Liver (tissue), 9 donors: ENCODE results near the gene AP1M1. TPM values are rescaled to one million over a fixed set of nuclear protein-coding genes. Genes with fewer than 3 reads are reported as not detected.
A peak's percentile ranks its signal among the peaks of the same experiment; 100 is the strongest.

Source experiments
- DNase-seq: peaks from one replicate; pipeline ENCODE4 v3.0.0-alpha.2; 2017; ENCODE audit warnings: low spot score
- H3K27ac ChIP-seq, 2 donors: one replicate each; pipeline ENCODE4 v1.7.0; 2013; ENCODE audit warnings: inconsistent platforms in 2 of 2, low read length in 2 of 2, control low read depth in 1 of 2, low read depth in 1 of 2, mild to moderate bottlenecking in 1 of 2
- H3K27me3 ChIP-seq, 4 donors: one replicate each; pipeline versions ENCODE4 v1.6.1 to v1.7.0; 2013; ENCODE audit warnings: low read length in 3 of 4, inconsistent platforms in 1 of 4, mild to moderate bottlenecking in 1 of 4, moderate library complexity in 1 of 4; ENCODE audit not compliant: control insufficient read depth in 4 of 4, insufficient read depth in 4 of 4
- H3K36me3 ChIP-seq, 4 donors: one replicate each; pipeline versions ENCODE4 v1.6.1 to v1.7.0; 2013; ENCODE audit warnings: low read length in 3 of 4, mild to moderate bottlenecking in 3 of 4, low read depth in 1 of 4, moderate library complexity in 1 of 4; ENCODE audit not compliant: control insufficient read depth in 4 of 4, insufficient read depth in 3 of 4
- H3K4me1 ChIP-seq, 4 donors: one replicate each; pipeline versions ENCODE4 v1.6.1 to v1.7.0; 2013; ENCODE audit warnings: low read length in 3 of 4, mild to moderate bottlenecking in 3 of 4, moderate library complexity in 1 of 4; ENCODE audit not compliant: control insufficient read depth in 4 of 4, insufficient read depth in 4 of 4
- H3K4me3 ChIP-seq, 3 donors: one replicate each; pipeline versions ENCODE4 v1.6.1 to v1.7.0; 2013; ENCODE audit warnings: low read length in 3 of 3, control low read depth in 1 of 3, low read depth in 1 of 3, mild to moderate bottlenecking in 1 of 3
- H3K9ac ChIP-seq, 2 donors: one replicate each; pipeline ENCODE4 v1.7.0; 2013; ENCODE audit warnings: low read length in 2 of 2, mild to moderate bottlenecking in 2 of 2, moderate library complexity in 2 of 2, control low read depth in 1 of 2, low read depth in 1 of 2
- H3K9me3 ChIP-seq, 4 donors: one replicate each; pipeline versions ENCODE4 v1.6.1 to v1.7.0; 2013; ENCODE audit warnings: low read length in 3 of 4; ENCODE audit not compliant: control insufficient read depth in 4 of 4
- ATF3 ChIP-seq: IDR thresholded peaks from 2 replicates; pipeline ENCODE4 v1.6.1; 2016; ENCODE audit warnings: antibody characterized with exemption
- CTCF ChIP-seq: fragments of 150-350 bp; IDR thresholded peaks from 2 replicates; pipeline ENCODE4 v1.5.1; 2017; ENCODE audit warnings: improper control_type of control experiment, low read depth, low read length; ENCODE audit not compliant: missing input control
- EGR1 ChIP-seq, 2 donors: IDR thresholded peaks; 2 replicates each; pipeline ENCODE4 v1.6.1; 2016 to 2018; ENCODE audit warnings: antibody characterized with exemption in 2 of 2, low read depth in 2 of 2
- FOXA1 ChIP-seq: IDR thresholded peaks from 2 replicates; pipeline ENCODE4 v1.6.1; 2016; ENCODE audit warnings: antibody characterized with exemption
- FOXA2 ChIP-seq: IDR thresholded peaks from 2 replicates; pipeline ENCODE4 v1.6.1; 2016; ENCODE audit warnings: antibody characterized with exemption
- GABPA ChIP-seq, 2 donors: IDR thresholded peaks in 1 of 2; conservative IDR thresholded peaks in 1 of 2; 2 replicates each; pipeline ENCODE4 v1.6.1; 2016; ENCODE audit warnings: antibody characterized with exemption in 2 of 2, mild to moderate bottlenecking in 1 of 2, moderate library complexity in 1 of 2
- HNF4A ChIP-seq, 2 donors: conservative IDR thresholded peaks; 2 replicates each; pipeline ENCODE4 v1.6.1; 2016; ENCODE audit warnings: antibody characterized with exemption in 2 of 2, mild to moderate bottlenecking in 2 of 2
- HNF4G ChIP-seq: IDR thresholded peaks from 2 replicates; pipeline ENCODE4 v1.6.1; 2016; ENCODE audit warnings: antibody characterized with exemption
- JUND ChIP-seq, 2 donors: IDR thresholded peaks; 2 replicates each; pipeline ENCODE4 v1.6.1; 2016; ENCODE audit warnings: antibody characterized with exemption in 2 of 2
- MAX ChIP-seq: IDR thresholded peaks from 2 replicates; pipeline ENCODE4 v1.6.1; 2016; ENCODE audit warnings: antibody characterized with exemption
- NR2F2 ChIP-seq: IDR thresholded peaks from 2 replicates; pipeline ENCODE4 v1.6.1; 2016; ENCODE audit warnings: antibody characterized with exemption
- RAD21 ChIP-seq, 2 donors: IDR thresholded peaks; 2 replicates each; pipeline ENCODE4 v1.6.1; 2016; ENCODE audit warnings: antibody characterized with exemption in 2 of 2, mild to moderate bottlenecking in 2 of 2
- RXRA ChIP-seq, 2 donors: IDR thresholded peaks; 2 replicates each; pipeline ENCODE4 v1.6.1; 2017 to 2018; ENCODE audit warnings: antibody characterized with exemption in 2 of 2, mild to moderate bottlenecking in 1 of 2
- SP1 ChIP-seq: IDR thresholded peaks from 2 replicates; pipeline ENCODE4 v1.6.1; 2018; ENCODE audit warnings: antibody characterized with exemption, mild to moderate bottlenecking
- TAF1 ChIP-seq: conservative IDR thresholded peaks from 2 replicates; pipeline ENCODE4 v1.6.1; 2016; ENCODE audit warnings: antibody characterized with exemption, mild to moderate bottlenecking
- YY1 ChIP-seq: IDR thresholded peaks from 2 replicates; pipeline ENCODE4 v1.6.1; 2016; ENCODE audit warnings: antibody characterized with exemption, mild to moderate bottlenecking
- WGBS: extraction: QIAGEN DNeasy Blood & Tissue Kit; methylation state at CpG from one replicate; pipeline ENCODE4 v1.1.7; 2013; 5-methylcytosine and 5-hydroxymethylcytosine counted together
- polyA plus RNA-seq, 2 donors: library from polyadenylated mRNA; stranded (reverse) in 1 of 2; unstranded in 1 of 2; fragments of 200-250 nt in 1 of 2; fragments of >200 nt in 1 of 2; fragmentation: Nextera tagmentation in 1 of 2; extraction: Ambion mirVana in 1 of 2; gene quantifications; one replicate each; pipeline versions ENCODE4 v1.2.1 to v1.2.3, GENCODE V29; 2013 to 2015
- total RNA-seq, 2 donors: library from RNA; depleted of rRNA; stranded (reverse); fragments of >200 nt; gene quantifications; one replicate each; pipeline ENCODE4 v1.2.3, GENCODE V29; 2014
- TF ChIP-seq, protein P1 (sequence below): IDR thresholded peaks from 2 replicates; pipeline ENCODE4 v1.6.1; 2016; ENCODE audit warnings: antibody characterized with exemption, mild to moderate bottlenecking
- donor health status: healthy.
- donor health status: healthy.
- donor health status: healthy.
- donor health status: healthy.
- donor health status: healthy.

Gene AP1M1
- total and polyA plus RNA-seq, 4 donors, result 25.4 to 62.2 (median 50.4) TPM

DNA sequence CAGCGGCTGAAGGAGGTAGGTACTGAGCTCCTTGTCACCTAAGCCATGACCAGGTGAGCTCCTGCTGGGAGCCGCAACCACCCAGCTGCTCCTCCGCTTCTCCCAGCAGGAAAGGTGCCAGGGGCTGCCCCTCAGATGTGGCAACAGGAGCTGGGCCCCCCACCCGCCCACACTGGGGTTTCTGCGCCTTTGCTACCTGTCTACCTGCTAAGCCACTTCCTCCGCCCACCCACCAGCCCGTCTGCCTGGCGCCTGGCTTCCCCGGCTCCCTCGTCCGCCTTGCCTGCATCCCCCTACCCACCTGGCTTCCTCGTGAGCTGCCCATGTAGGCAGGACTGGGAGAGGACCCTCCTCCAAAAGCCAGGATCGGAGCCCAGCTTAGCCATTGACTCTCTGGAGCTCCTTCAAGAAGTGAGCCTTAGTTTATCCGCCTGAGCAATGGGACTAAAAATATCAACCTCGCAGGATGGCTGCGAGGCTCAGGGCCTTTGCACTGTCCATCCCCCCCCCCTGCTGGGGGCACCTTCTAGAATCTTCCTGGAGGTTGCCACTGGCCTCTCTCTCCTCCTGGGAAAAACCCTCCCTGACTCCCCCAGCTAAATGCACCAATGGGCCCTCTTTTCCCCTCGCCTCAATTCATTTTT is 71.1 kb downstream of the AP1M1 start:
- Histone ChIP-seq H3K27me3 (no peaks in the 10 kb centered on the region), H3K4me1 (no peaks in the 10 kb centered on the region), H3K27ac (no peak overlapping the region), H3K9ac (no peak overlapping the region), H3K4me3 (no peak overlapping the region), H3K36me3 (no peaks in the 10 kb centered on the region), H3K9me3 (no peaks in the 10 kb centered on the region)
- 91% methylated on average over 17 of the region's 17 CpGs for WGBS
- TF ChIP-seq HNF4A (conservative IDR thresholded peaks at IDR 0.05), result no peak
- TF ChIP-seq HNF4G, result no peak
- no peak for TF ChIP-seq RXRA (IDR thresholded peaks at IDR 0.05)
- no peak for TF ChIP-seq SP1
- no peak for DNase-seq

- no peaks in the 10 kb centered on the region for H3K9me3 ChIP-seq
- WGBS, result 80% methylated on average over 14 of the region's 14 CpGs
- no peak overlapping the region for H3K4me3 ChIP-seq
- H3K36me3 ChIP-seq, result no peaks in the 10 kb centered on the region
- H3K4me1 ChIP-seq, result no peaks in the 10 kb centered on the region
- TF ChIP-seq FOXA1, result no peak
- TF ChIP-seq GABPA (IDR thresholded peaks at IDR 0.05 in 1 of 2, conservative IDR thresholded peaks at IDR 0.05 in 1 of 2), result no peak
- TF ChIP-seq RAD21 (IDR thresholded peaks at IDR 0.05), result no peak
- no peak for TF ChIP-seq YY1
- TF ChIP-seq RXRA (IDR thresholded peaks at IDR 0.05), result no peak
- TF ChIP-seq FOXA2, result no peak
- no peak for TF ChIP-seq ATF3
- no peak for TF ChIP-seq EGR1 (IDR thresholded peaks at IDR 0.05; ENCODE audit: low read depth in 2 of 2)
- no peak for TF ChIP-seq SP1
- TF ChIP-seq, protein P1, sequence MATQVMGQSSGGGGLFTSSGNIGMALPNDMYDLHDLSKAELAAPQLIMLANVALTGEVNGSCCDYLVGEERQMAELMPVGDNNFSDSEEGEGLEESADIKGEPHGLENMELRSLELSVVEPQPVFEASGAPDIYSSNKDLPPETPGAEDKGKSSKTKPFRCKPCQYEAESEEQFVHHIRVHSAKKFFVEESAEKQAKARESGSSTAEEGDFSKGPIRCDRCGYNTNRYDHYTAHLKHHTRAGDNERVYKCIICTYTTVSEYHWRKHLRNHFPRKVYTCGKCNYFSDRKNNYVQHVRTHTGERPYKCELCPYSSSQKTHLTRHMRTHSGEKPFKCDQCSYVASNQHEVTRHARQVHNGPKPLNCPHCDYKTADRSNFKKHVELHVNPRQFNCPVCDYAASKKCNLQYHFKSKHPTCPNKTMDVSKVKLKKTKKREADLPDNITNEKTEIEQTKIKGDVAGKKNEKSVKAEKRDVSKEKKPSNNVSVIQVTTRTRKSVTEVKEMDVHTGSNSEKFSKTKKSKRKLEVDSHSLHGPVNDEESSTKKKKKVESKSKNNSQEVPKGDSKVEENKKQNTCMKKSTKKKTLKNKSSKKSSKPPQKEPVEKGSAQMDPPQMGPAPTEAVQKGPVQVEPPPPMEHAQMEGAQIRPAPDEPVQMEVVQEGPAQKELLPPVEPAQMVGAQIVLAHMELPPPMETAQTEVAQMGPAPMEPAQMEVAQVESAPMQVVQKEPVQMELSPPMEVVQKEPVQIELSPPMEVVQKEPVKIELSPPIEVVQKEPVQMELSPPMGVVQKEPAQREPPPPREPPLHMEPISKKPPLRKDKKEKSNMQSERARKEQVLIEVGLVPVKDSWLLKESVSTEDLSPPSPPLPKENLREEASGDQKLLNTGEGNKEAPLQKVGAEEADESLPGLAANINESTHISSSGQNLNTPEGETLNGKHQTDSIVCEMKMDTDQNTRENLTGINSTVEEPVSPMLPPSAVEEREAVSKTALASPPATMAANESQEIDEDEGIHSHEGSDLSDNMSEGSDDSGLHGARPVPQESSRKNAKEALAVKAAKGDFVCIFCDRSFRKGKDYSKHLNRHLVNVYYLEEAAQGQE, result no peak
- TF ChIP-seq NR2F2, result no peak
- TF ChIP-seq JUND (IDR thresholded peaks at IDR 0.05), result no peak
- no peak for TF ChIP-seq MAX
- TF ChIP-seq TAF1, result no peak
- TF ChIP-seq CTCF, result no peak
- no peak for TF ChIP-seq HNF4G
- TF ChIP-seq HNF4A (conservative IDR thresholded peaks at IDR 0.05), result no peak
- H3K9ac ChIP-seq, result no peak overlapping the region
- DNase-seq, result no peak
- H3K27me3 ChIP-seq, result no peaks in the 10 kb centered on the region
- H3K27ac ChIP-seq, result peak overlapping the region in 1 of 2 donors; percentile 20
Observed at GRCh38 chr19:16272945-16273344, 75.2 kb downstream of the AP1M1 start.
